ENCODE measurements around the gene SMIM7.

- TF ChIP-seq CTCF (IDR thresholded peaks at IDR 0.05 in 2 of 3, conservative IDR thresholded peaks at IDR 0.05 in 1 of 3; ENCODE audit: borderline replicate concordance in 1 of 3, insufficient read depth in 1 of 3, low read depth in 2 of 3, low read length in 2 of 3) (no peak), POLR2A (IDR thresholded peaks at IDR 0.05; ENCODE audit: borderline replicate concordance, extremely low read depth, insufficient read depth, insufficient read length) (no peak), CEBPB (IDR thresholded peaks at IDR 0.05; ENCODE audit: low read depth) (no peak), EZH2 (IDR thresholded peaks at IDR 0.05) (no peak), MAX (IDR thresholded peaks at IDR 0.05) (no peak), SP1 (IDR thresholded peaks at IDR 0.05; ENCODE audit: low read depth) (no peak), FOSL1 (IDR thresholded peaks at IDR 0.05; ENCODE audit: low read depth) (no peak), SIN3A (IDR thresholded peaks at IDR 0.05; ENCODE audit: low read depth) (no peak), ZFX (IDR thresholded peaks at IDR 0.05) (no peak), REST (IDR thresholded peaks at IDR 0.05; ENCODE audit: low read depth) (no peak), RAD21 (IDR thresholded peaks at IDR 0.05; ENCODE audit: low read depth) (no peak)
These were observed 14.8 kb downstream of the SMIM7 start for GRCh38 chr19:16645140-16645539.
